Retinal pigment epithelial cell (primary cell): ENCODE results near the gene STEAP1.
"Not testable (repeated sequence)": the region's sequence is repeated elsewhere in the genome, so short reads cannot be mapped to it uniquely, and the experiment has no call there.

ENCODE experiments used
- DNase-seq: peaks from one replicate; pipeline ENCODE4 v3.0.0-alpha.2; 2010; ENCODE audit warnings: low read depth
- H3K4me3 ChIP-seq: 2 replicates; pipeline ENCODE4 v1.5.1; 2011; ENCODE audit warnings: mild to moderate bottlenecking, low read length, control low read depth, moderate library complexity
- CTCF ChIP-seq: conservative IDR thresholded peaks from 2 replicates; pipeline ENCODE4 v1.5.1; 2011; ENCODE audit warnings: low read depth, low read length, control low read depth, inconsistent platforms

STEAP1 gene

DNA sequence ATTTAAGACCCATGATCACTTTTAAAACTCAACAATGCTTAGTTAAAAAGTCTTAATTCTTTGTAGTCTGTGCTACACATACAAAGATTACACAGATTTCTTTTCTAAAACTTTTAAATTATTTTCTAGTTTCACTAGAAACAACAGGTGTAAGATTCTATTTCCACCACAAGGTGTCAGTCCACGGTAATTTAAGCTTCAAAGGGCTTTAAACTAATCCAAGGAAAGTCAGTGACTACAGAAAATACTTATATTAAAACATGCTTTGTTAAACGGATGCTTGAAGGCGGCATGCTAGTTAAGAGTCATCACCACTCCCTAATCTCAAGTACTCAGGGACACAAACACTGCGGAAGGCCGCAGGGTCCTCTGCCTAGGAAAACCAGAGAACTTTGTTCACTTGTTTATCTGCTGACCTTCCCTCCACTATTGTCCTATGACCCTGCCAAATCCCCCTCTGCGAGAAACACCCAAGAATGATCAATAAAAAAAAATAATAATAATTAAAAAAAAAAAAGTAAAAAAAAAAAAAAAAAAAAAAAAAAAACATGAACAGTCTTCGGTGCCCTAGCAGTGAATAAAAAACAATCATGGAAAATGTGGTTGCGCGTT, 1.5 kb upstream of the STEAP1 start:
- peak; percentile 39 for DNase-seq
- H3K4me3 ChIP-seq, result not testable (repeated sequence)
- peak; percentile 39 for TF ChIP-seq CTCF

- H3K4me3 ChIP-seq, result no peak overlapping the region
- TF ChIP-seq CTCF, result no peak
- no peak for DNase-seq
These were observed 937 bp downstream of the STEAP1 start for GRCh38 chr7:90155206-90155605.

DNA sequence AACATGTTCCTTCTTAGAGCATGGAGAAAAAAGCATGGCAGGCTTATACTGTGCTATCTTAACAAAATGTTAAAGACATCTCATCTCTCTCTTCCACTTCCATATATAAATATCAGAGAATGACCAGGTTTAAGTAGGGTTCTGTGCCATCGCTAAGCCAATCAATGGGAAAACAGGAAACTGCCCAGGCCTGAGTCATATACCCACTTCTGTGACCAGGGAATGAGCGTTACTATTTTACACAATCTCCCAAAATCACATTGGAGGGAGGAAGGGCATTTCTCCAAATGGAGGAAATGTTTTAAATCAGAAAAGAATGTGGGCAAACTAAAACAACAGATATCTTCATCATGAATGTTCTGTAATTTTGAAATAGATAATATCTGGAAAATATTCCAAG, 3.1 kb downstream of the STEAP1 start:
- DNase-seq, H3K4me3 ChIP-seq: not testable (repeated sequence)

- not testable (repeated sequence) for DNase-seq, H3K4me3 ChIP-seq
These were observed 3.6 kb downstream of the STEAP1 start for GRCh38 chr7:90157761-90158350.

GRCh38 chr7:90163534-90163933, 9.3 kb downstream of the STEAP1 start:
- DNase-seq, result no peak
- H3K4me3 ChIP-seq, result no peak overlapping the region
- no peak for TF ChIP-seq CTCF

- no peak overlapping the region for H3K4me3 ChIP-seq
- TF ChIP-seq CTCF, result no peak
- DNase-seq, result no peak
These were observed 11.5 kb downstream of the STEAP1 start for GRCh38 chr7:90165724-90166123.

DNA sequence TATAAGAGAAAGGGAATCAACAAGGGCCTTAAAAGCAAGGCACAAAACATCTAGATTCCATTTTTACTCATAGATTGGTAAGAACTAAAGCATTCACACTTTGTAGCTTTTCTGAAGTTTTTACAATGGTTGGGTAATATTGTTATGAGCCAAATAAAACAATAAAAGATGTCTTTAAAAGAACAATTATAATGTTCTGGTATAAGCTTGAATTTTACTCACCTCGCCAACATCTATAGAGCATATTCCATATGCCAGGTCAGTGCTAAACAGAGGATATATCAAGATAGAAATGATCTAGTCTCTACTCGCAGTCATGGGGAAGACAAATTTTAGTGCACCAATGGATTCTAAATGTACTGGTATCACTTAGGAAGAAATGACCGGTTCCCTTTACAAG, 11.9 kb downstream of the STEAP1 start:
- no peak for TF ChIP-seq CTCF
- H3K4me3 ChIP-seq, result no peak overlapping the region
- DNase-seq, result no peak

GRCh38 chr7:90167361-90167760, 13.1 kb downstream of the STEAP1 start:
- no peak for TF ChIP-seq CTCF
- DNase-seq, result no peak
- H3K4me3 ChIP-seq, result no peak overlapping the region
